ENCODE data around the gene SLC25A33. TPM values are rescaled to one million over a fixed set of nuclear protein-coding genes. Genes with fewer than 3 reads are reported as not detected.

The SLC25A33 gene
- total RNA-seq, 6 experiments from 2014 or later, result 3.5 to 26.5 (median 8.2) TPM

DNA sequence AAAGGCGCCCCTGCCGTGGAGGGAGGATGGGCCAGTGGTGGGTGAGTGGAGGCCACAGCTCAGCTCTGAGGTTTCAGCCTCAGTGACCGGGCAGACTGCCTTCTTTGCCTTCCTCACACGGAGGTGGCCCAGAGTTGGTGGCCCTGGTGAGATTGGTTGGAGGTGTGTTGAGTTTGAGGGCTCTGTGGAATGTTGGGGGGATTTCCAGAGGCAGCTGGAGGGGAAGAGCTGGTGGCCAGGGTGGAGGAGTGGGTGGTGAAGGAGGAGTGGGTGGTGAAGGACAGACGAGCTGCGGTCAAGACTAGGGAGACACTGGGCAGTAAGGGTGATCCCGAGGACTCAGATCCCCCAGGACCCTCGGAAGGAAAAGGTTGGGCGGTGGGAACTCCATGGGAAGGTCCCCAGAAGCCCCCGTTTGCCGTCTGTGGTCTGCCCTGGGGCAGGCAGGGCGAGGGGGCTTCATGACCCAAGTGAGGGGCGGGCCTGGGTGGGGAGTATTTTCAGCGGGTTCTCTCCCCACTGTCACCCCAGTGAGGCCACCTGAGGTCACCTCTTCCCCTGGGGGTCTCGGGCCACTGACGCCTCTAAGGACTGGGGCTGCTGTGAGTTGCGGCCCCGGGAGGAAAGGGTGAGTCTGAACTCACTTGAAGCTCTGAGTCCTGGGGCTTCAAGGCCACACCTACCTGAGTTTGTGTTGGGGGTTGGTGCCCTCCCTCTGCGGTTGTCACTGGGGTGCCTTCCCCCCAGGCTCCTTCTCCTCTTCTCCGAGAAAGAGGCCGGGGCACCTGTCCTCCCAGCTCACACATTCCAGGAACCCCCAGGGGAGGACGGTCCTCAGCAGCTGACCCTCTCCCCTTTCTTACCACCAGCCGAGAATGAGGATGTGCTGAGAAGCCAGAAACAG lies 89.5 kb downstream of the SLC25A33 start:
- intact Hi-C loops (cut with DNase I), result loop anchor here in 1 of 2 donors (5.0 kb wide), 1 partner anchor 244 kb away; no protein-coding TSS in a partner anchor
- Histone ChIP-seq H3K36me3 (no peaks in the 10 kb centered on the region), H3K4me1 (peaks cover 0 to 3% (median 0%) of the 10 kb centered on the region in 4 donors), H3K4me3 (no peak overlapping the region), H3K27ac (no peak overlapping the region), H3K9me3 (no peaks in the 10 kb centered on the region), H3K27me3 (no peaks in the 10 kb centered on the region)
- 44% methylated on average over 9 of the region's 23 CpGs for WGBS (ENCODE audit: insufficient coverage, low coverage, low lambda C conversion rate, missing lambda C conversion rate)
- TF ChIP-seq, protein P1, sequence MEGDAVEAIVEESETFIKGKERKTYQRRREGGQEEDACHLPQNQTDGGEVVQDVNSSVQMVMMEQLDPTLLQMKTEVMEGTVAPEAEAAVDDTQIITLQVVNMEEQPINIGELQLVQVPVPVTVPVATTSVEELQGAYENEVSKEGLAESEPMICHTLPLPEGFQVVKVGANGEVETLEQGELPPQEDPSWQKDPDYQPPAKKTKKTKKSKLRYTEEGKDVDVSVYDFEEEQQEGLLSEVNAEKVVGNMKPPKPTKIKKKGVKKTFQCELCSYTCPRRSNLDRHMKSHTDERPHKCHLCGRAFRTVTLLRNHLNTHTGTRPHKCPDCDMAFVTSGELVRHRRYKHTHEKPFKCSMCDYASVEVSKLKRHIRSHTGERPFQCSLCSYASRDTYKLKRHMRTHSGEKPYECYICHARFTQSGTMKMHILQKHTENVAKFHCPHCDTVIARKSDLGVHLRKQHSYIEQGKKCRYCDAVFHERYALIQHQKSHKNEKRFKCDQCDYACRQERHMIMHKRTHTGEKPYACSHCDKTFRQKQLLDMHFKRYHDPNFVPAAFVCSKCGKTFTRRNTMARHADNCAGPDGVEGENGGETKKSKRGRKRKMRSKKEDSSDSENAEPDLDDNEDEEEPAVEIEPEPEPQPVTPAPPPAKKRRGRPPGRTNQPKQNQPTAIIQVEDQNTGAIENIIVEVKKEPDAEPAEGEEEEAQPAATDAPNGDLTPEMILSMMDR (IDR thresholded peaks at IDR 0.05), result no peak
- no peak for TF ChIP-seq POLR2A (IDR thresholded peaks at IDR 0.05)
- DNase-seq (no peak), ATAC-seq (peak in 1 of 4 donors; percentile 4)

DNA sequence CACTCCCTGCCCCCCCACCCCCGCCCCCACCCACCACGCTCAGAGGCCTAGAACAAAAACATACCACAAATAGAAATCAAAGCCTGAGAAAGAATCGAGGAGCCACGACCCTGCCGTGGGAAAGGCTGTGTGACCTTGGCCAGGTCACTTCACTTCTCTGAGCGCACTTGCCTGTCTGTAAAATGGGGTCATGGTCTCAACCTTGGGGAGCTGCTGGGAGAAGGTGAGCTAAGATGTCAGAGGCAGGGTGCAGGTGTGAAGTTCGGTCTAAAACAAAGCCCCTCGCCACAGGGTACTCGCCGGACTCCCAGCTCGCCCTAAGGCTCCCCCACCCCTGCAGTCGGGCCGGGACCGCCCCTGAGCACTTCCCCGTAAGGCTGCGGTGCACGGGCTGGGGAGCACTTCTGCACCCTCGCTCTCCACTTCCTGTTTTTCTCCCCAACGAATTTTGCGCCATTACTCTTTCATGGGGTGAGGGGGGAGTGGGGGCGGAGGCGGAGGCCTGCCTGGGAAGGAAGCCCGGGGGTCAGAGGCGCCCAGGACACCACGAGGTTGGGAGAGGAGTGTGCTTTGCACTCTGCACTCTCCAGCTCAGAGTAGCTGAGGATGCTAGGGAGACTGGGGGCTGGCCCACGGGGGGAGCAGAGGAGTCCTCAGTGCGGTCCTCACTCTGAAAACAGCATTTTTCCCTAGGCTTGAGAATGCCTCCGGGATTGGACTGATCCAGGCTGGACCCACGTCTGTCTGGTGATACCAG lies 90.4 kb downstream of the SLC25A33 start:
- Histone ChIP-seq H3K4me1 (peaks cover 0 to 3% (median 0%) of the 10 kb centered on the region in 4 donors), H3K27me3 (no peaks in the 10 kb centered on the region), H3K4me3 (no peak overlapping the region), H3K9me3 (no peaks in the 10 kb centered on the region), H3K36me3 (no peaks in the 10 kb centered on the region), H3K27ac (no peak overlapping the region)
- 18% methylated on average over 9 of the region's 29 CpGs for WGBS (ENCODE audit: insufficient coverage, low coverage, low lambda C conversion rate, missing lambda C conversion rate)
- ATAC-seq (peak; percentile 48 to 58 (median 52)), DNase-seq (peak; percentile 62 to 81 (median 71))
- TF ChIP-seq POLR2A (IDR thresholded peaks at IDR 0.05), result no peak
- TF ChIP-seq, protein P1 (IDR thresholded peaks at IDR 0.05), result no peak
- intact Hi-C loops (cut with DNase I), result loop anchor here in 1 of 2 donors (5.0 kb wide), 1 partner anchor 243 kb away; no protein-coding TSS in a partner anchor

DNA sequence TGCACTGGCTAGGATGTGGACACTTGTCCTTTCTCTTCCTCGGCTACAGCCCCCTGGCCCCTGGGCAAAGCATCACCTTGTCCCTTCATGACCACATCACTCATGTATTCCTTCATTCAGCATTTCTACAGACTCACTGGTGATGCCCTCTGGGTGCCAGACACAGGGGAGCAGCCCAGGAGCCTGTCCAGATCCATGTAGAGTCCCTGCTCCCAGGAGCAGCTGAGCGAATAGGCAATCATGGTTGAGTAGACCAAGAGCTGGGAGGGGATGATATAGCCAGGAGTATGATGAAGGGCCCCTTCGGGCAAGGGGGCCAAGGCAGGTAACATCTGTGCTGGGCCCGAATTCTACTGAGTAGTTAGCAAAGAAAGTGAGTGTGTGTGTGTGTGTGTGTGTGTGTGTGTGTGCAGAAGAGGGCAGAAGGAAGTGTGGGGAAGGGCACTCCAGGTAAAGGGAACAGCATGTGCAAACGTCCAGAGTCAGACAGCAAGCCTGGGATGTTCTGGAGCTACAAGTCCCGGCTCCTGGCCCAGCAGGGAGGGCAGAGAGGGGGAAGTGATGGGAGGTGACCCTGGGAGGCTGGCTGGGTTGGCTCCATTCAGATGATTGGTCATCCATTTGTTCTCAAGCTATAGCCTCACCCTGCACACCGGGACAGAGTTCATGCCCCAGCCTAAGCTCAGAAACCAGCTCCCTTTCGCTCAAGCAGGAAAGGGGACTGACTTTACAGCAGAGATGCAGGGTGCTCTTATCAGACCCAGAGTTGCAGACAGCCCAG lies 91.3 kb downstream of the SLC25A33 start:
- intact Hi-C loops (cut with DNase I), result no loop called here
- no peak overlapping the region for H3K27ac ChIP-seq
- no peak overlapping the region for H3K4me3 ChIP-seq
- H3K4me1 ChIP-seq, result peaks cover 0 to 3% (median 0%) of the 10 kb centered on the region in 4 donors
- no peaks in the 10 kb centered on the region for H3K36me3 ChIP-seq
- H3K9me3 ChIP-seq, result no peaks in the 10 kb centered on the region
- TF ChIP-seq POLR2A (IDR thresholded peaks at IDR 0.05), result no peak
- TF ChIP-seq, protein P1 (IDR thresholded peaks at IDR 0.05), result no peak
- 64% methylated on average over 7 of the region's 8 CpGs for WGBS (ENCODE audit: insufficient coverage, low coverage, low lambda C conversion rate, missing lambda C conversion rate)
- H3K27me3 ChIP-seq, result no peaks in the 10 kb centered on the region
- ATAC-seq (no peak), DNase-seq (no peak)

DNA sequence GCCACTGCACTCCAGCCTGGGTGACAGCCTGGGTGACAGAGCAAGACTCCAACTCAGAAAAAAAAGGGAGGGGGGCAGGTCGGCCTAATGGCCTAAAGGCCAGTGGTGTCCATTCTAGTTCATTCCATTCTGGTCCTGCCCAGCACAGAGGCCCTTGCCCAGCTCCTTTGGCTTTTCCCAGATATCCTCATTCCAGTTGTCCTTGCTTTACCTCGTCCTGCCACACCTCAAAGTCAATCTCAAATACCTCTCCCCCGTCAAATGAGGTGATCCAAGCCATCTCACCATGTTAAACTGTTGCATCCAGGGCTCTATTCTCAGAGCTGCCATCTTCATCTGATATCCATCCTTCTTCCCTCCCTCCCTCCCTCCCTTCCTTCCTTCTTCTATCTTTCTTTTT lies 92.3 kb downstream of the SLC25A33 start:
- Histone ChIP-seq H3K27me3 (no peaks in the 10 kb centered on the region), H3K36me3 (no peaks in the 10 kb centered on the region), H3K27ac (no peak overlapping the region), H3K9me3 (no peaks in the 10 kb centered on the region), H3K4me3 (no peak overlapping the region), H3K4me1 (no peaks in the 10 kb centered on the region)
- TF ChIP-seq POLR2A (IDR thresholded peaks at IDR 0.05), result no peak
- TF ChIP-seq, protein P1 (IDR thresholded peaks at IDR 0.05), result no peak
- intact Hi-C loops (cut with DNase I), result no loop called here
- no peak for ATAC-seq
- DNase-seq, result no peak
- 89% methylated on average over 2 of the region's 3 CpGs for WGBS (ENCODE audit: insufficient coverage, low coverage, low lambda C conversion rate, missing lambda C conversion rate)

Measured in right lobe of liver (tissue), 6 donors.